NCI-H82 treated with DMSO at 0.1 percent for 48 hours (cell line): ENCODE measurements around the gene SKI.
"Not testable (repeated sequence)": the region's sequence is repeated elsewhere in the genome, so short reads cannot be mapped to it uniquely, and the experiment has no call there.

ENCODE experiments used
- DNase-seq: peaks from one replicate; lab custom pipeline; 2025; ENCODE audit not compliant: unreplicated experiment; lab: John Stamatoyannopoulos, UW

SKI gene

GRCh38 chr1:2318314-2319278 is 90.5 kb downstream of the SKI start:
- DNase-seq, result no peak

GRCh38 chr1:2319291-2319690 is 91.2 kb downstream of the SKI start:
- DNase-seq, result no peak

DNA sequence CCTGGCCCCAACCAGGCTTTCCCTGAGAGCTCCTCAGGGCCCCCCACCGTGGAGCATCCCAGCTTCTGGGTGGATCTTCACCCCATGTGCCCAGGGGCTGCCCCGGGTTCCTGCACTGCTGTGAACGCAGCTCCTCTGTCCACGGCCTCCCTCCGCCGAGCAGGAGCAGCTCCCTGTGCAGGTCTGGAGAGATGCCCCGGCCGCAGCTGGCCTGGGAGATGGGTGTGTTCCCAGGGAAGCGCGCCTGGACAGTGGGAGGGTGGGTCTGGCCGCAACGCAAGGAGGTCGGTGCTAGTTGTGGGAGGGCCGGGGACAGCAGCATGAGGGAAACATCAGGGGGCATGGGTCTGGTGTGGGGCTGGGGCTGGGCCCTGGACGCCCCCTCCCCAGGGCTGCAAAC is 91.9 kb downstream of the SKI start:
- no peak for DNase-seq

- DNase-seq, result no peak
Measured at GRCh38 chr1:2320760-2321667, 92.9 kb downstream of the SKI start.

GRCh38 chr1:2322065-2322571 is 94.0 kb downstream of the SKI start:
- no peak for DNase-seq

- DNase-seq, result no peak
Measured at GRCh38 chr1:2322581-2323211, 94.6 kb downstream of the SKI start.

DNA sequence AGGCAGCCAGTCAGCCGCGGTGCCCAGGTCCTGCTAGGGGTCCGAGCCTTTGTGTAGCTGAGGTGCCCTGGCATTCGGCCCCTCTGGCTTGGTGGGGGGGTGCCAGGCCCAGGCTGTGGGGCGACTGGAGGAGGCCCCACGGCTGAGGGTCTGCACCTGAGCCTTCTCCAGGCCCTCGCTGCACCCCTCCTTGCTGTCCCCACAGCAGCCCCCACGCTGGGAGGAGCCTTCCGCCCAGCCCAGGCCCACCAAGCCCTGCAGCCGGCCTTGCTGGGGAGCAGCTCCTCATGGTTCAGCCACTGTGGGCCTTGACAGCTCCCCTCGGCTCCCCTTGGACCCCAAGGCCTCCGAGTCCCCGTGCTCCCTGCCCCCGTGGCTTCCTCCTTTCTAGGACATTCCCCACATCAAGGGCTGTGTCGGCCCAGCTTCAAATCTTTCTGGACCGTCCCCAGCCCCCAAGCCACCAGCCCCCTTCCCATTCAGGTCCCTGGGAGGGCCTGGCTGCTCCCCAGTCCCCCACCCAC is 95.4 kb downstream of the SKI start:
- DNase-seq, result no peak

- DNase-seq, result no peak
Measured at GRCh38 chr1:2324553-2325366, 96.6 kb downstream of the SKI start.

- DNase-seq, result no peak
Measured at GRCh38 chr1:2326524-2326923, 98.4 kb downstream of the SKI start.

DNA sequence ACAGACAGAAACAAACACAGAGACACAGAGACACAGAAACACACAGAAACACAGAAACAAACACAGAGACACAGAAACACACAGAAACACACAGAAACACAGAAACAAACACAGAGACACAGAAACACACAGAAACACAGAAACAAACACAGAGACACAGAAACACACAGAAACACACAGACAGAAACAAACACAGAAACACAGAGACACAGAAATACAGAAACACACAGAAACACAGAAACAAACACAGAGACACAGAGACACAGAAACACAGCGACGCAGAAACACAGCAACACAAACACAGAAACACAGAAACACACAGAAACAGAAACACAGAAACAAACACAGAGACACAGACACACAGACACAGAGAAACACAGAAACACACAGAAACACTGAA is 99.0 kb downstream of the SKI start:
- not testable (repeated sequence) for DNase-seq

- no peak for DNase-seq
Measured at GRCh38 chr1:2327841-2328240, 99.7 kb downstream of the SKI start.

- no peak for DNase-seq
Measured at GRCh38 chr1:2328676-2329455, 100.7 kb downstream of the SKI start.

- DNase-seq, result no peak
Measured at GRCh38 chr1:2330035-2330434, 101.9 kb downstream of the SKI start.

DNA sequence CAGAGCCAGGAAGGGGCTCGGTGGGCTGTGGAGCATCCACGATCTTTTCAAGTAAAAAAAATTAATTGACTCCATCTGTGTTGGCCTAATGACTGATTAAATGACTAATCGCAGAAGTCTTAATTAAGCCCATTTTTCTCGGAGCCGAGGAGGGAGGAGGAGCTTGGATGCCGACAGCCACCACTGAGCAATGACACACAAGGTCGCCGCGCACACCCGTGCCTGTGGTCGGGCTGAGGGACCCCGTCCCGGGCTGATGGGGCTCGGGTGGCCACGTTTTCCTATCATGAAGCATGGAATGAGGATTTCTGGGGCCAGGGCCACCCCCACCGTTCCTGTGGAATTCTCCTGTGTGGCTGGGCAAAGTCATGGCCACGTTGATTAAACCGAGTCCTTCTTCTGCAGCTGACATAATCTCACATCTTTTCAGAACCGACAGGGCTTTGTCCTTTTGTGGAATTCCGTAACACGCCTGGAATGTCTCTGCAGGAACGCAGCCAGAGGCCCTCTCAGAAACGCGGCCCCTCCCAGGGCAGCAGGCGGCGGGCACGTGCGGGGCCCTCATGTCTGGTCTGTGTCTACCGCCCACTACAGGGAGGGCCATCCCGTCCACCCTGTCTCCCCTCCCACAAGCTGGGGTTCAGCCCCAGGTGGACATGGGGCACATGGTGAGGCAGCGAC is 102.5 kb downstream of the SKI start:
- no peak for DNase-seq

DNA sequence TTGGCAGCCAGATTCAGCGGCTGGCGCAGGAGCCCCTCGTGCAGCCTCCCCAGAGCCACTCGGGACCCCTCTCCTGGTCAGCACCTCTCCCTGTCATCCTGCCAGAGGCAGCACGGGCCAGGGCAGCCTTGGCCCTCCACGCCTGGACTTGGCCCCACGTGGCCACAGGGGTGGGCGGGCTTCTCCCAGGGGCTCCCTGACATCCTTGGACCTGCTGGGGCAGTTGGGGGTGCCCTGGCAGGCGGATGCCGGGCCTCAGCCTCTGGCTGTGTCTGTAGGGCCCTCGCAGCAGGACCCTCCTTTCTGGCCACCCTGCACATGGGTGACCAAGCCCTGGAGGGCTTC is 103.1 kb downstream of the SKI start:
- DNase-seq, result no peak

GRCh38 chr1:2331580-2331979 is 103.5 kb downstream of the SKI start:
- not testable (repeated sequence) for DNase-seq

DNA sequence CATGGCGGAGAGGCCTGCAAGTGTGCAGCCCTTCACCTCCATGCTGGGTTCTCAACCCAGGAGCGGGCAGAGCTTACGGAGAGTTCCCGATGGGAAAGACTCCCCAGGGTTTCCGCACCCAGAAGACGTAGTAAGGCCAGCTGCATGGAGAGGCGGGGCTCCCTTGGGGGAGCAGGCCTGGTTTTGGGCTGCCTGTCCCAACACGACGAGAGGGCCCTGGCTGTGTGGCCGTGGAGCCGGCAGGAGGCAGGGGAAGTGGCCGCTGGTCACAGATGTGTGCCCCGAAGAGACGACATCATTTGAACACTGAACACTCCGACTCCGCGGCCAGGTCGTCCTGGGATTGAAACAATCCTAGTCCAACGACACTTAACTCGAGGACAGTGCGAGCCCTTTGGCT is 106.2 kb downstream of the SKI start:
- DNase-seq, result no peak

DNA sequence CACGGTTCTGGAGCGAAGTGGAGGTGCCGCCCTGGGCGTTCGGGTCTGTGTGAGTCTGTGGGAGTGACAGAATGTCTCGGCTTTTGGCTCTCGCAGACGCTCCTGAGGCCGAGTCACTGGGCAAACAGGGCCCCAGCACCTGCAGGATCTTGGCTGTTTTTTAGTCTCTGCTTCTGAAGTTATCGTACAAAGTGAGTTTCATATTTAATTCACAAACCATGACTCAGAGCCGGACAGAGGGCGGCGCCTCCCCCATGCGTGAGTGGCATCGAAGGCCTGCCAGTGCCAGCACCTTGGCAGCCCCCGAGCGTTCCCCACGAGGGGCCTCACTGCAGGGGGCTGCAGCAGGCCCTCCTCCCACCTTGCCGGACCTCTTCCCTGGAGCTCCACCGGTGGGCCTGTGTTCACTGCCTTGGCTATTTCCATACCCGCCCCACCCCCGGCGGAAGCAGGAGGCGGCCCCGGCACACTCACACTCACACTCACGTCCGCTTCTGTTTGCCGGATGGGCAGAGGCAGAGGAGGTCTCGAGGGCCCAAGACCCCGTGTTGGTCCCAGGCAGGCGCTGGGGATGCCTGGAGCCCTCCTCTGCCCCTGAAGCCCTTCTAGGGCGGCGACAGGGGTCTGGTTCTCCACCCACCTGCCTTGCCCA is 106.9 kb downstream of the SKI start:
- no peak for DNase-seq
